HG02678 (cell line): Measurements from ENCODE around the gene GMCL1.

Source experiments
- ATAC-seq: cut with Tn5 transposase; IDR thresholded peaks from one replicate; pipeline ENCODE4 v1.9.1; 2021; ENCODE audit warnings: mild to moderate bottlenecking, moderate library complexity; ENCODE audit not compliant: unreplicated experiment

The GMCL1 gene

DNA sequence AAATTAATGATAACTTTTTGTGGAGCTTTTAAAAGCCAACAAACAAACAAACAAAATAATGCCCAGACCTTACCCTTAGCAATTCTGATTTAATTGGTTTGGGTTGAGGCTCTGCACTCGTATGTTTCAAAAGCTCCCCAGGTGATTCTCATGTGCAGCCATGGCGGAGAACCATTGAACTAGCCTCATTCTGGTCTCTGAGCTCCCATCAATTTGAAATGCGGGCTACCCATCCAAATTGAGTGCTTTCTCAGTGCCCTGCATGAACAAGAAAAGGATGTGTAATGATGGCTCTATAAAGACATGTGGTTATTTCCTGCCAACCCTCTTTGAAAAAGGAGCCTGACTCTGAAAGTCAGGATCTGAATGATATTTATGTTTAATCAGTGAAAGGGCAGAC is 93.7 kb downstream of the GMCL1 start:
- no peak for ATAC-seq

DNA sequence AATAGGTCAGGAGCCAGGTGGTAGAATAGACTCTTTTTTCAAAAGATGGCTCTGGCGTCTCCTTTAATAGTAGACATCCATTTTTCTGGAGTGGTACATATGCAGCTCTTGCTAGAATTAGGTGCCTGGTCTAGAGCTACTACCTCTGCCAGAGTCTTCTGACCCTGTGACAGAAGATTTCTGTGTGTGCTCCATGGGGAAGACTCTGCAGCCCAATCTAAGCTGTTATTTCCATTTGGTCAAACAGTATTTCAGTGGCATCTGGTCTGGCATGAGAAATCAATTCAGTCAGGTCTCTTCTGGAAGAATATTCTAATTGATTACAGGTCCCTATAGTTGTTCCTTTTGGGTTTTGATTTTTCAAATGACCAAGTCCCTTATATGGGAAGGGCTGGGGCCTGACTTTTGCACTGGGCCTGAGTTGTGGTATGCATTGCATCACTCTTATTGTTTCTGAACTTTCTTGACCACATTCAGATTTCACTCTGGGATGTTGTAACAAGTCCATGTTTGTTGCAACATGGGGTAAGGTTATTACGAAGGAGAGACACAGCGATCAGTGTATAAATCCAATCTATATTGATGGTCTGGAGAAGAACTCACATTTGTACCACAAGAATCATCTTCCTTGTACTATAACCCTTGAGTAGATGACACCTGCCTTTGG is 97.5 kb downstream of the GMCL1 start:
- ATAC-seq: no peak
